Stimulated activated CD8-positive, alpha-beta memory T cell treated with anti-CD3 and anti-CD28 coated beads, Interleukin-15, amount 100 ng/mL, for 1 hour (primary cell): ENCODE data around the gene TCHP.
"Not testable (repeated sequence)": the region's sequence is repeated elsewhere in the genome, so short reads cannot be mapped to it uniquely, and the experiment has no call there.

Experiments used
- DNase-seq: peaks from one replicate; pipeline ENCODE4 v3.0.0-alpha.2; 2020; ENCODE audit warnings: low read depth

Gene TCHP

DNA sequence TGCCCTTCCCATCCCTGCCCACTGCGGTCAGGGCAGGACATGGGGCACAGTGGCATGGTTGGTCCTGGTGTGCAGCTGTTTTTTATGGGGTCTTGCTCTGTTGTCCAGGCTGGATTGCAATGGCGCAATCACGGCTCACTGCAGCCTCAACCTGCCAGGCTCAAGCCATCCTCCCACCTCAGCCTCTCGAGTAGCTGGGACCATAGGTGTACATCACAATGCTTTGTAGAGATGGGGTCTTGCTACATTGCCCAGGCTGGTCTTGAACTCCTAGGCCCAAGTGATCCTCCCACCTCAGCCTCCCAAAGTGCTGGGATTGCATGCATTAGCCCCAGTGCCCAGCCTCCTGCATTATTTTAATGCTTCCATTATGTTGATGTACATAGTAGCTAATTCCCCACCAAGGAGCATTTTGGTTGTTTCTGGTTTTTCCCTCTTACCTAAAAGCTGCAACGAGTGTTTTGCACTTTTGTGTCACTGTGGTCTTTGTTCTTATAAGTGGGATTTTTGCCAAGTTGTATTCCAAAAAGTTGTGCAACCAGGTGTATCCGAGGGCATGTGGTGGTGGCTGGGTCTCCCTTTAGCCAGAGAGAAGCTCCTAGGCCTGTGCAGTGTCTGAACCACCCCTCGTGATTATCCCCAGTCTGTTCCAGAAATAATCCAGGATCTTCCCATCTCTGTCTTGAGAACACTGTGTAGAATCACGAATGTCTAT lies 10.3 kb downstream of the TCHP start:
- no peak for DNase-seq

DNA sequence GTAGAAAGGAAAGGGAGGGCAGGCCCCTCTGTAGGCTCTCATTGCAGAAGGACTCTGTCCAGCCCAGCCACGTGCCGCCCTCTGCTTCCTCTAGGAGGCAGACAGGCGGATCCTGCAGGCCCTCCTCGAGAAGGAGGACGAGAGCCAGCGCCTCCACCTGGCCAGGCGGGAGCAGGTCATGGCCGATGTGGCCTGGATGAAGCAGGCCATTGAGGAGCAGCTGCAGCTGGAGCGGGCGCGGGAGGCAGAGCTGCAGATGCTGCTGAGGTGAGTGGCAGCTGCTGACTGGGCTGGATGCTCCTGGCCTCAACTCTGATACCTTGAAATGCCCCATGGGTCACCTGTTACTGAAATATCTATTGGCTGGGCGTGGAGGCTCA lies 10.9 kb downstream of the TCHP start:
- DNase-seq: no peak

DNA sequence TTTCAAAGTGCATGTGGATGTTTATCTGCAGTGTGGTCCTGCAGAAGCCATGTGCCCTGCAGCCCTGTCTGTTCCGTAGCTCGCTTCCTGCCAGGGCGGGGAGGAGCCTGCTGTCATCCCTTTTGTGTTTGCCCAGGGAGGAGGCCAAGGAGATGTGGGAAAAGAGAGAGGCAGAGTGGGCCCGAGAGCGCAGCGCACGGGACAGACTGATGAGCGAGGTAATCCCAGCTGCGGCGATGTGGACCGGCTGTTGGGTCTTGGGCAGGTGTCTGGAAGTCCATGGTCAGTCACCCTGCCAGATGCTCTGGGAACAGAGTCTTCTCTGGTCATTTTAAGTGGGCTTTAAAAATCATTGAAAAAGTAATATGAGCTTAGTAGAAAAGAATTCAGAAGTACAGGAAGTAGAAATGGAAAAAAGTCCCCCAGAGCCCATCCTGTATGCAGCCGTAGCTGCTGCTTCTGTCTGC lies 12.8 kb downstream of the TCHP start:
- no peak for DNase-seq

DNA sequence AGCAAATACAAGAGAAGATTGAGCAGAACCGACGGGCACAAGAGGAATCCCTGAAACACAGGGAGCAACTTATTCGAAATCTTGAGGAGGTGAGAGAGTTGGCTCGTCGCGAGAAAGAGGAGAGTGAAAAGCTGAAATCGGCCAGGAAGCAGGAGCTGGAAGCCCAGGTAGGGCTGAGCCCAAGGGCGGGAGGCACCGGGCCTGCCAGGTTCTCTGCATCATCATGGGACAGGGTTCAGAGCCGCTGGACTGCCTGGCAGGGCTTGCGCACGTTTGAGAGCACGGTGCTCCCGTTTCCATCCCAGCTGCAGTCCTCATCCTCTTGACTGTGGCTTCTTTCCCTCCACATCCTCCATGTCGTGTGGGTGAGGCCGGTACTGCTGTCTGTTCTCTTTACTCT lies 14.4 kb downstream of the TCHP start:
- DNase-seq: no peak

DNA sequence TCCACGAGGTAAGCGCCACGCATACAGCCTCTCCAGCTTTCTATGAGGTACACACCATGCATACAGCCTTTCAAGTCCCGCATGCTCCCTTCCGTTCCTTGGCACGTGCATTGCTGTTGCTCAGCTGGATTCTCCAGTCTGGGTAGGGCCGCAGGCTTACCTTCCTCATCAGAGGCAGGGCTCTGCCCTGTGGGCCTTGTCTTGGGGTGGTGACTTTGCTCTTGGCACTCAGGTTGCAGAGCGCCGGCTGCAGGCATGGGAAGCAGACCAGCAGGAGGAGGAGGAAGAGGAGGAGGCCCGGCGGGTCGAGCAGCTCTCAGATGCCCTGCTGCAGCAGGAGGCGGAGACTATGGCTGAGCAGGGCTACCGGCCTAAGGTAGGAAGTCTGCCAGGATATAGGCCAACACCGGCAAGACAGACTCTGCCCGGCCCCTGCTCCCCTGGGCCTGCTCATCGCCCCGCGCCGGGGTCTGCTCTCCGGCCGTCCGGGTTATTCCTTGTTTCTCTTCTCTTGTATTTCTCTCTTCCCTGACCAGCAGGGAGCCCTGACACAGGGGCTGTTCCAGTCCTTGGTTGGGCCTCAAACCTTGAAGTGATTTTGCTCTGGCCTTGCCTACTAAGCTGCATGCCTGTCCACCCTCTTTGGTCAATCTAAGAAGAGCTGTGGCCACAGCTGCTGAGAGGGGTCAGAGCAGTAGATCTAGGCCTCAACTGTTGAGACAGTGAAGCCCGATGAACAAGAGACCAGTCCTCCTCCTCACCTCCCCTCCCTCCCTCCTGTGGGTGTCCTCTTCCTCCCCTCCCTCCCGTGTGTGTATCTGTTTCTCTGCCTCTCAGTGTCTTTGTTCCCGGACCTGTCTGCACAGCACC lies 15.3 kb downstream of the TCHP start:
- no peak for DNase-seq

DNA sequence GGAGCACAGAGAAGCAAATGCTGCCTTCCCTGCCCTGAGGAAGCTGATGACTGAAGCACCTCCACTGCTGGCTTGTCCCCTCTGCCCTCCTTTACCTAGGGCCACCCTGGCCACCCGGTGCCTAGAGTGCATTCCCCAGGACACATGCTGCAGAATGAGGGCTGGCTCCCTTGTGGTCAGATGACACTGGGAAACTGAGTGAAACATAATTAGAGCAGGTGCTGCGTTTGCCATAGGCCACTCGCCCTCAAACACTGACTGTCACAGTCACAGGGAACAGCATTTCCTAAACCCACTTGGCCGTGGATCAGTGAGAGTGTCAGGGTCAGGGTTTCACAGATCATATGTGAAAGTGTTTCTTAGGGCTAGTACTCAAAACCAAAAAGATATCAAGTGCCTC lies 16.0 kb downstream of the TCHP start:
- DNase-seq: no peak

DNA sequence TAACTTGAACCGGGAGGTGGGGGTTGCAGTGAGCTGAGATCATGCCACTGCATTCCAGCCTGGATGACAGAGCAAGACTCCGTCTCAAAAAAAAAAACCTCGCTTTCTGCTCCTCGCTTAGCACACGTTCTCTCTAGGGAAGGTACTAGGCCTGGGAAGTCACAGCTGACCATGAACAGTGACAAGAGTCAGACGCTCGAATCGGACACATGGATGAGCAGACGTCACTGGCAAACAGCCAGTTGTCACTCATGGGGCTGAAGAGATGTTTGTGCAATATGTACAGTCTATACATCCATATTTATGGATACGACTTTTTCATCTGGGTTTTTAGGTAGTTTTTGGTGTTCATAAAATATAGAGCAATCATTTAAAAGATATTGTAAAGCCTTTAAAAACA lies 19.4 kb downstream of the TCHP start:
- no peak for DNase-seq

DNA sequence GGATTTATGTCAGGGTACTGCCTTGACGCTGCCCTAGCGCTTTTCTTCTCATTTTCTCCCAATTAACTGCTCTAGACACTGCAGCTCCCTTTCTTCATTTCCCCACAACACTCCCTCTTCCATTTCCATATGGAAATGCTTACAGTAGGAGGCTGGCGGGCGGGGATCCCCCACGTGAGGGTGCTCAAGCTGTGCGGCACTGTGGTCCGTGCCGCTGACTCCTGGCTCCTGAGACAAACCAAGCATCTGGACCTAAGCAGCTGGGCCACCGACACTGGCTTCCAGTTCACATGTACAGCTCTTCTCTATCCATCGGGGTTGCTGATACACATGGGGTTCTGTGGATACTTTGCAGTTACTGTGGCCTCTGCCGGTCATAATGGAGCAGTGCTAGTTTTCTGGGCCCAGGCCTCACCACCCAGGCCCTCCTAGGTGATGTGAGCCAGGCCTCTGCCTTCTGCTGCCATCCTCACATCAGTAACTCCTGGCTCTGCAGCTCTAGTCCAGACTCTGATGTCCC lies 20.2 kb downstream of the TCHP start:
- DNase-seq: no peak

DNA sequence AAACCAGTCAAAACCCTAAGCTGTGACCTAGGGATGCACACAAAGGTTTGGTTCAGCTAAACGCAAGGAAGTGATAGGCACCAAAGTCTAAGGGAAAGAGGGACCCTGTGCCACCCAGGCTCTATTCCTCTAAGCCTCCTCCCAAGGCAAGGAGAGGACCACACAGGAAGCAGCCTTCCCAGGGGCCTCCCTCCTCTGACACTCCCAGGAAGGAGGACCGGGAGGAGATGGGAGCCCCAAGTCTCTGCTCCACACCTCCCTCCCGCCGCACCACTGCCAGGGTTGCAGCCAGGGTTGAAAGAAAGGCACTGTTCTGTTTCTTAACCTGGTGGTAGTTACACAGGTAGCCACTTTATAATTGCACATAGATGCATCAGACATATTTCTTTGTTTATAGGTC lies 21.9 kb downstream of the TCHP start:
- no peak for DNase-seq

DNA sequence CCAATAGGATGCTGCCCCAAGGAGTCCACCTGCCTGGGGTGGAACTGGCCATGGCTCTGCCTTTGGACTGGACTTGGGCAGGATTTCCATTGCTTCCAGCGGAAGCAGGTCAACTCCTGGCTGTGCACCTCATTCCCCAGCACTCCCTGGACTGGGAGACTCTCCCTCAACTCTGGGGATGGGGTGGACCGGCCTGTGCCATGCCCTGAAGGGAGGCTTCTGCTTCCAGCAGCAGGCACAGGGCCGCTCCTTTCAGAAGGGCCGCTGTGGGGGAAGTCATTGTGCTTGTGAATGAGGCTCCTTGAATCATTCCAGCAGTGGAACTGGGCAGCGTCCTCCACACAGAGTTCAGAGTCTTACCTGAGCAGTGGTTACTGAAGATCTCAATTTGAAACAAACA lies 23.0 kb downstream of the TCHP start:
- no peak for DNase-seq

DNA sequence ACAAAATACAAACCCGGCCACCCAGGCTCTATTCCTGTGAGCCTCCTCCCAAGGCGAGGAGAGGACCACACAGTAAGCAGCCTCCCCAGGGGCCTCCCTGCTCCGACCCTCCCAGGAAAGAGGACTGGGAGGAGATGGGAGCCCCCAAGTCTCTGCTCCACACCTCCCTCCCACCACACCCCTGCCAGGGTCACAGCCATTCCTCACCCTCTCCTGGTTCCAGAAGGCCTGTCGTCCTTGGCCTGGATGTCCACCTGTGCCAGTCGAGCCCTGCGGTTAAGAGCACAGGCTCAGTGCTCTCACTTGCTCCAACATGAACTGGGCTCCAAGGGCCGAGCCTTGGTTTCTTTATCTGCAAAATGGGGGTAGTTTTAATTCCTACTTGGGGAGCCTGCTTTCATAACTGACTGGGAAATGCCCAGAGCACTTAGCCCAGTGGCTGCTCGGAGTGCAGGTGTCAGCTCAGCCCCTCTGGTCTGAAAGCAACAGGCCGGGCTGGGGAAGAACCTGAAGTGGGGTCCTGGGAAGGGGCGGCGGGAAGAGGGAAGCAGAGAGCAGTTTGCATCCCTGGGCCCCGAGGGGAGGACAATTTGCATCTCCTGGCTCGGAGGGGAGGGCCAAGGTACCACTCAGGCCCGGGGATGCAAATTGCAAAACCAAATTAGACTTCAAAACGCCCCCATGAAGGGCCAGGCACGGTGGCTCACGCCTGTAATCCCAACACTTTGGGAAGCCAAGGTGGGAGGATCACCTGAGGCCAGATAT lies 23.6 kb downstream of the TCHP start:
- no peak for DNase-seq

DNA sequence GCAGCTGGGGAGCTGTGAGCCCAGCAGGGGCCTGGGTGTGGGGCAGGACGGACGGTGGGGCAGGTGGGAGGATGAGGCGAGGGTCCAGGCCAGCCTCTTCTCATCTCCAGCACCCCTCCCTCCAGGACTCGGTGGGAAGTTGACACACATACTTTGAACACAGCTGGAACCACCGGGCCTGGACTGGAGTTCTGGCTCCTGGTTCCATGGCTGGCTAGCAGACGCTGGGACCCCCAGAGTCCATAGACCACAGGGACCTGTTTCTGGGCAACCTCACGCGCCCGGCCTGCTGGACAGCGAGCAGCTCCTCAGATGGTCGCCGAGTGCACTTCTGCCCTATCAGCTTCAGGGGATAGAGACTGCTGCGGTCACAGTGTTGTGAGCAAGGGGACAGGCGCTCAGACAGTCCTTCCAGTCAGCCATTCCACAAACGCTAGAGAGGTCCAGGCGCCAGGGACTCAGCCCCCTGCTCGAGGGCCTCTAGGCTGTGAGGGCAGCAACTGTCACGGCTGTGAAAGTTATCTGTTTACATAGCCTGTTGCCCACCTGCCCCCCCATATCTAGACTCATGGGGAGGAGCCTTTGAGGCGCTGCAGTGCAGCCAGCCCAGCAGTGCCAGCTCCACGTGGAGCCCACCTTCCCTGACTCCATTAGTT lies 25.2 kb downstream of the TCHP start:
- DNase-seq: no peak

DNA sequence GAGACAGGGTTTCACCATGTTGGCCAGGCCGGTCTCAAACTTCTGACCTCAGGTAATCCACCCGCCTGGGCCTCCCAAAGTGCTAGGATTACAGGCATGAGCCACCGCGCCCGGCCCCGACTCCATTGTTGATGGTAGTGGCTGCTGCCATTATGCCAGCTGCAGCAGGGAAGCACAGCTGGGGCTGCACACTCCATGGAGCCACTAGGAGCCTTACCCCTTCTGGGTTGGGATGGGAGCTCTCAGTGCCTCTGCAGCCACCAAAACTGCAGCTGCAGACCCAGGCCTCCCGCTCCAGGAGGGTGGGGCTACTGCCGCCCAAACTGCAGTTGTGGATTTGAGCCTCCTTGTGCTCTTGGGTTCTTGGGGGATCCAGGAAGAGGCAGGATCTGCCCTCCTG lies 25.9 kb downstream of the TCHP start:
- DNase-seq: no peak

DNA sequence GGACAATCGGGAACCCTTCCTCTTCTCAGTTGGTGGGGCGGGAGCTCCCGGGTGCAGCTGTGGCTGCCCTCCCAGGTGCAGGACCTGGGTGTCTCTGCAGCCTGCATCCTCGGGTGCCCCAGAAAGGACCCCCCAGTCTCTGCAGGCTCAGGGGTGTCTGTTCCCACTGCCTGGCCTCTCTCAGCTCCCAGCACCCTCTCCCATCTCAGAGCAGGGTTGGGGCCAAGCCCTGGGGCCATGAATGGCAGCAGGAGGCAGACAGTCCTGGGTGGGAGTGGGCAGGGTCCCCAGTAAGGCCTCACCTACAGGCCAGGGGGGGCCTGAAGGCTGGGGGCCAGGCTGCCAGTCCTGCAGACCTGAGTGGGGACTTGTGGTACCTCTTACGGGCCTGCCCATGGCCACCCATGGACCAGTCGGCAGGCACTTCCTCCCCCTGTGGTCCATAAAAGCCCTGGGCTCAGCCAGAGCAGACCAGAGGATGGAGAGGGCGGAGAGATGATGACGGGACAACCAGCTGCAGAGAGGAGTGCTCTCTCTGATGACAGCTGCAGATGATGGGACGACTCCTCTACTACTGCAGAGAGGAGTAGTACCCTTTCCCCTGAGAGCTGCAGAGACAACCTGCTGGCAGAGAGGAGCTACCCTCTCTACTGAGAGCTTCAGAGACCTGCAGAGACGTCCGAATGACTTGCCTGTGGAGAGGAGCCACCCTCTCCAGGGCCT lies 26.6 kb downstream of the TCHP start:
- DNase-seq: no peak

DNA sequence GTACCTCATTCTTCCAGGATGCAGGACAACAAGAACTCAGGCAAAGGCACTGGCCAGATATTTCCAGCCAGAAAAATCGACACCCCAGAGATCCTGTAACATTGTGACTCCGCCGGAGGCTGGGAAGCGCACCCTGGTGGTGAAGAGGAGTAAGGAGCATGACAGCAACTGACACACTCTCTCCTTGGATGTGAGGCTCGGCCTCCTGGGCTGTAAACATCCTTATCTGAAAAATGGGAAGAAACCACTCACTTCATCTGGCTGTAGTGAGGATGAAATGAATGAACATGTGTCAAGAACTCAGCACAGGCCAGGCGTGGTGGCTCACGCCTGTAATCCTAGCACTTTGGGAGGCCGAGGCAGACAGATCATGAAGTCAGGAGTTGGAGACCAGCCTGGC lies 27.5 kb downstream of the TCHP start:
- no peak for DNase-seq

DNA sequence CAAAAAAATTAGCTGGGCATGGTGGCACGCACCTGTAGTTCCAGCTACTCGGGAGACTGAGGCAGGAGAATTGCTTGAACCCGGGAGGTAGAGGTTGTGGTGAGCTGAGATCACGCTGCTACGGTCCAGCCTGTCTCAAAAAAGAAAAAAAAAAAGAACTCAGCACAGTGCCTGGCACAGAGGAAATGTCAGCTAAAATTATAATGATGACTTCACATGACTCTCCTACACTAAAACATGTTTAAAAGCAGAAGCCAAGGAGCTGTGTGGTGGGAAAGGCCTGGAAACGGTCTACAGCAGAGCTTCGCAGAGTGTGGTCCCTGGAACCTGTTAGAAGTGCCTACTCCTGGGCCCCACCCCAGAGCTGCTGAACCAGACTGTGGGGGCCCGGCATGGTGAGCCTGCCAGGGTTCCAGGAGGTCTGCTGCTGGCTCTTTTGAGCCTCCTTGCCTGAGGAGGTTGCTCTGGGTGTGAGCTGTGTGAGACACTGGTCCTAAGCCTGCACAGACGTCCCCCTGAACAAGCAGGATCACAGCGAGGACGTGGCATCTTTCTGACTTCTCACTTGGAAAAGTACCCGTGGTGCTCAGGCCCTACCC lies 28.1 kb downstream of the TCHP start:
- DNase-seq: no peak

DNA sequence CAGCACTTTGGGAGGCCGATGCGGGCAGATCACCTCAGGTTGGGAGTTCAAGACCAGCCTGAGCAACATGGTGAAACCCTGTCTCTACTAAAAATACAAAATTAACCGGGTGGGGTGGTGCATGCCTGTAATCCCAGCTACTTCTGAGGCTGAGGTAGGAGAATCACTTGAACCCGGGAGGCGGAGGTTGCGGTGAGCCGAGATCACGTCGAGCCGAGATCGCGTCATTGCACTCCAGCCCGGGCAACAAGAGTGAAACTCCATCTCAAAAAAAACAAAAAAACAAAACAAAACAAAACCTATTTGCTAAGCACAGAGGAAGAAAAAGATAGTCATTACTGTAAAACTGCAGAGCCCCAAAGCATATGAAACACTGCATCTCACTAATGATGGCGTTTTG lies 29.3 kb downstream of the TCHP start:
- not testable (repeated sequence) for DNase-seq

DNA sequence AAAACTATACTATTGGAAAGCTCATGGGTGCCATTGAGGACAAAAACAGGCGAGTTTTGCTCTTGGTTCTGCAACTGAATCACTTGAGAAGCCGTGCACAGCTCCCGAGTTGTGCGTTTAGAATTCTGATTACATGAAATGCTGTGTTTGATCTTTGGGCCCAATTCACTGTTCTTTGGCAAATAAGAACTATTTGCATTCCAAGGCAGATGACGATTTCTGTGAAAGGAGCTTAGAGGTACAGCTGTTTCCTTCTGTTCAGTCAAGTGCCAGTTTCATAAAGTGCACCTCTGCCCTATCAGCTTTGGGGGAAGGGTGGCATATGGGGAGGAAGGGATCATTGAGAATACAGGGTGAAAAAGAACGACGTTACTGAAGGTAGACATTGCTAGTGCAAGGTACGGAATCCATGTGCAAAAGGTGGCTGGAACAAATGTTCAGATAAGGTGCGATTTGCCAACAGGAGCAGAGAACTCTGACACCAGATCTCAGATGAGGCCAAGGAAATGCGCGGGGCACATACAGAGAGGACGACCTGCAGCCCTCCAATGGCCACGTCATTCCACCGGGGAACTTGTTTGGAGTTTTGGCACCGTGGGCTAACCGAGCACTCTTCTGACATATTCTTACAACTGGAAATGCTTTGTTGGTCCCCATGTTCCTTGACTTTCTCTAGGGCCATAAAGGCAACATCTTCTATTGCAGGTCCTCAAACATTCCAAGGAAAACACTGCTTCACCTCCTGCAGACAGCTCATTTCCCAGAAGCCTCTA lies 30.1 kb downstream of the TCHP start:
- no peak for DNase-seq

DNA sequence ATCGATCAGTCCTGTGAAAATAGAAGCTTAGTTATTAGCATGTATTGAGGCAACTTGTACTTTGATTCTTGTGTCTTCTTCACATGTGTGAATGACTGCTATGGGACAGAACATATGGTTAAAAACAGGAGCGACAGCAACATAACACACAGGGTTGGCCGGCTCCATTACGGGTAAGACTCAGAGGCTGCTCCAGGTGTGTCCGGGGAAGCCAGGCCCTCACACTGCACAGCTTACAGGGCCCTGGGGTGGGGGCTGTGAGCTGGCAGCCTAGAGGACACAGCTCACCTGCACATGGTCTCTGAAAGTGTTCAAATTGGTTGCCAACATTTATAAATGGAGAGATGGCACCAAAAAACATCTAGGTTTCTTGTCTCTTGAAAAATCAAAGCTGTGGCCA lies 31.1 kb downstream of the TCHP start:
- DNase-seq: no peak

DNA sequence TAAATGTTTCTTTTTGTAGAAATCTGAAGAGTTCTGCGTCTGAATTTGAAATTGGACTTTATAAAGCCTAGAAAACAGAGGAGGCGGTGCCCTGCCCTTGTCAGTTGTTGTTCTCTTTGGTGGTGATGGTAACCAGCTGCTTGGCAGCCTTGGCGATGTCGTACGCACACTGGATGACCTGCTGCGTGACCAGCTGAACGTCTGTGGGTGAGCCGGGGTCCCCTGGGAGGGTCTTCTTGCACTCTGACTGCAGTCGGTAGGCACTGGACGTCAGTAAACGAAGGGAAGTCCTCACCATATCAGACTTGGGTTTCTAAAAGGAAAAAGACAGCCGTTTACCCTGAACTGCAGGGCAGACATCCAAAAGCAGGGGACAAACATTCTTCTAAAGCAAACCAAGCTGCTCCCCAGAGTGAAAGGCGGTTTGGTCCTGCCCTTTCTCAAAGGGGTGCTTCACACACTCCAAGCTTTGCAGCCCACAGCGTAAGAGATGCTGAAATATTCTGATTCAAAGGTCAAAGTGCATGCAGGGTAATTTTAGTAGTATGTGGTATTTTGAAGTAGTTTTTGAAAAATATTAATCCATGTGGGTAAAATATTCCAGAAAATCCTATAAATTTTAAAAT lies 32.9 kb downstream of the TCHP start:
- no peak for DNase-seq
